ENCODE results near the gene AIFM3.

DNA sequence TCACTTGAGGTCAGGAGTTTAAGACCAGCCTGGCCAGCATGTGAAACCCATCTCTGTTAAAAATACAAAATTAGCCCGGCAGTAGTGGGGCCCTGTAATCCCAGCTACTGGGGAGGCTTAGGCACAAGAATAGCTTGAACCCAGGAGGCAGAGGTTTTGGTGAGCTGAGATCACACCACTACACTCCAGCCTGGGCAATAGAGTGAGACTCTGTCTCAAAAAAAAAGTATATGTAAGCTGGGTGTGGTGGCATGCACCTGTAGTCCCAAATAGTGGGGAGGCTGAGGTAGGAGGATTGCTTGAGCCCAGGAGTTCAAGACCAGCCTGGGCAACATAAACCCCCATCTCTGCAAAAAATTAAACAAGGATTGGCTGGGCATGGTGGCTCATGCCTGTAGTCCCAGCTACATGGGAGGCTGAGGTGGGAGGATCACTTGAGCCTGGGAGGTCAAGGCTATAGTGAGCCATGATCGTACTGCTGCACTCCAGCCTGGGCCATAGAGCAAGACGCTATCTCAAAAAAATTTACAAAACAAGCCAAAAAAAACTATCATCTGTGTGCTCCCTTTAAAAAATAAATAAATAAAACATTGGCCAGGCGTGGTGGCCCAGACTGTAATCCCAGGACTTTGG, 39.0 kb upstream of the AIFM3 start:
- TF ChIP-seq CTCF (IDR thresholded peaks at IDR 0.05; ENCODE audit: low read depth, low read length, poor library complexity, severe bottlenecking): no peak
- no peak for TF ChIP-seq EZH2phosphoT487 (IDR thresholded peaks at IDR 0.05; ENCODE audit: borderline replicate concordance, low read length)
